ENCODE measurements around the gene ERICH4.
"Not testable (repeated sequence)": the region's sequence is repeated elsewhere in the genome, so short reads cannot be mapped to it uniquely, and the experiment has no call there.

Gene ERICH4

GRCh38 chr19:41449865-41450178 is 6.9 kb downstream of the ERICH4 start:
- TF ChIP-seq, protein P1, sequence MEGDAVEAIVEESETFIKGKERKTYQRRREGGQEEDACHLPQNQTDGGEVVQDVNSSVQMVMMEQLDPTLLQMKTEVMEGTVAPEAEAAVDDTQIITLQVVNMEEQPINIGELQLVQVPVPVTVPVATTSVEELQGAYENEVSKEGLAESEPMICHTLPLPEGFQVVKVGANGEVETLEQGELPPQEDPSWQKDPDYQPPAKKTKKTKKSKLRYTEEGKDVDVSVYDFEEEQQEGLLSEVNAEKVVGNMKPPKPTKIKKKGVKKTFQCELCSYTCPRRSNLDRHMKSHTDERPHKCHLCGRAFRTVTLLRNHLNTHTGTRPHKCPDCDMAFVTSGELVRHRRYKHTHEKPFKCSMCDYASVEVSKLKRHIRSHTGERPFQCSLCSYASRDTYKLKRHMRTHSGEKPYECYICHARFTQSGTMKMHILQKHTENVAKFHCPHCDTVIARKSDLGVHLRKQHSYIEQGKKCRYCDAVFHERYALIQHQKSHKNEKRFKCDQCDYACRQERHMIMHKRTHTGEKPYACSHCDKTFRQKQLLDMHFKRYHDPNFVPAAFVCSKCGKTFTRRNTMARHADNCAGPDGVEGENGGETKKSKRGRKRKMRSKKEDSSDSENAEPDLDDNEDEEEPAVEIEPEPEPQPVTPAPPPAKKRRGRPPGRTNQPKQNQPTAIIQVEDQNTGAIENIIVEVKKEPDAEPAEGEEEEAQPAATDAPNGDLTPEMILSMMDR (IDR thresholded peaks at IDR 0.05) = no peak
- no peaks in the 10 kb centered on the region for H3K36me3 Mint-ChIP-seq (ENCODE audit: low read depth)
- no peak overlapping the region for H3K27ac Mint-ChIP-seq
- H3K4me1 Mint-ChIP-seq = peaks cover 5% of the 10 kb centered on the region
- DNase-seq = no peak
- peaks cover 19% of the 10 kb centered on the region for H3K9me3 Mint-ChIP-seq
- no peak overlapping the region for H3K4me3 Mint-ChIP-seq
- H3K27me3 Mint-ChIP-seq (ENCODE audit: low read depth, poor library complexity) = peaks cover 65% of the 10 kb centered on the region

- H3K36me3 Mint-ChIP-seq (ENCODE audit: low read depth) = no peaks in the 10 kb centered on the region
- no peak overlapping the region for H3K27ac Mint-ChIP-seq
- peaks cover 43% of the 10 kb centered on the region for H3K27me3 Mint-ChIP-seq (ENCODE audit: low read depth, poor library complexity)
- H3K4me3 Mint-ChIP-seq = no peak overlapping the region
- peaks cover 27% of the 10 kb centered on the region for H3K9me3 Mint-ChIP-seq
- TF ChIP-seq, protein P1 (IDR thresholded peaks at IDR 0.05) = no peak
- no peak for DNase-seq
- H3K4me1 Mint-ChIP-seq = peaks cover 5% of the 10 kb centered on the region
Measured at GRCh38 chr19:41452584-41453275, 9.8 kb downstream of the ERICH4 start.

GRCh38 chr19:41455936-41456335 is 13.0 kb downstream of the ERICH4 start:
- H3K27me3 Mint-ChIP-seq (ENCODE audit: low read depth, poor library complexity) = peaks cover 31% of the 10 kb centered on the region
- no peaks in the 10 kb centered on the region for H3K36me3 Mint-ChIP-seq (ENCODE audit: low read depth)
- DNase-seq = no peak
- no peak overlapping the region for H3K4me3 Mint-ChIP-seq
- no peaks in the 10 kb centered on the region for H3K4me1 Mint-ChIP-seq
- TF ChIP-seq, protein P1 (IDR thresholded peaks at IDR 0.05) = no peak
- H3K27ac Mint-ChIP-seq = no peak overlapping the region
- H3K9me3 Mint-ChIP-seq = peaks cover 37% of the 10 kb centered on the region

DNA sequence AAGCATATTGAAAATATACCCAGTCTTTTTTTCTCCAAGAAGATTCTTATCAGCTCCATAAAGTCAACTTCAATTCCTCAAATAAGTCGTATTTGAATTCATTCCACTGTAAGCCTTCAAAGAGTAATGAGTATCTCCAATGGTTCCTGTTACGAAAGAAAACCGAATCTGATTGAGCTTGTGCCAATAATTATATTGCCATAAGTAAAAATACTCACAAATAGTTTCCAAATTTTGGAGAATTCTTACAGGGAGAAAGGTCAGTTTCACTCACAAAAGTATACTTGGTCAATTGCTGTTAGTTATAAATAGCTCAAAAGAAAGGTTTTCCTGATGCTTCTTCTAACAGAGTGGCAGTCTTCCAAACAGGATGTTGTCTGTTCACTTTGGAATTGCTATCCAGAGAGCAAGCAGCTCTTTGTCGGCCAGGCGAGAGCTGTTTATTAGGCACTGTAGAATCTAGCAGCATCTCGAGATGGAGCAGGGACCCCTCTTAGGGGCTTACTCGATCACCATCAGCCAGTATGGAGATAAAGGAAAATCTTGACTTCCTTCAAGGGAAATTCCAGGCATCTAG is 13.5 kb downstream of the ERICH4 start:
- DNase-seq = no peak
- no peak overlapping the region for H3K4me3 Mint-ChIP-seq
- TF ChIP-seq, protein P1 (IDR thresholded peaks at IDR 0.05) = no peak
- H3K27ac Mint-ChIP-seq = no peak overlapping the region
- H3K27me3 Mint-ChIP-seq (ENCODE audit: low read depth, poor library complexity) = peaks cover 28% of the 10 kb centered on the region
- H3K9me3 Mint-ChIP-seq = peaks cover 37% of the 10 kb centered on the region
- no peaks in the 10 kb centered on the region for H3K36me3 Mint-ChIP-seq (ENCODE audit: low read depth)
- no peaks in the 10 kb centered on the region for H3K4me1 Mint-ChIP-seq

DNA sequence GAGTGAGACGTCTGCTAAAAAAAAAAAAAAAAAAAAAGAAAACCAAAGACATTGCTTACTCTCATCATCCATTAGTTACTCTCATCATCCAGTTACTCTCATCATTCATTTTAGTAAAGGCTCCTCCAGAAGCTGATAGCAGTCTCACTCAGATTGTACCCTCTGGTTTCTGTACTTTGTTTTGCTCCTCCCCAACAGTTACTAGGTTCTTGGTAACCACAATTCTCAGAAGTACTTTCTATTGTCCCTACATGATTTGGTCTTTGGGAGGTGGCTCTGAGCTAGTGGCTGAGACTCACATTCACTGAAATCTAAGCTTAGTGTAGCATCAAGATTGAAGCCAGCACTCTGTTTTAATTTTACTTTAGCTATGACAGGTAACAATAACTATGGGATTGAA is 14.3 kb downstream of the ERICH4 start:
- no peaks in the 10 kb centered on the region for H3K36me3 Mint-ChIP-seq (ENCODE audit: low read depth)
- H3K9me3 Mint-ChIP-seq = peaks cover 41% of the 10 kb centered on the region
- peaks cover 27% of the 10 kb centered on the region for H3K27me3 Mint-ChIP-seq (ENCODE audit: low read depth, poor library complexity)
- TF ChIP-seq, protein P1 (IDR thresholded peaks at IDR 0.05) = no peak
- no peak for DNase-seq
- no peak overlapping the region for H3K27ac Mint-ChIP-seq
- no peak overlapping the region for H3K4me3 Mint-ChIP-seq
- H3K4me1 Mint-ChIP-seq = no peaks in the 10 kb centered on the region

GRCh38 chr19:41462497-41462896 is 19.5 kb downstream of the ERICH4 start:
- DNase-seq = no peak
- Mint-ChIP-seq H3K36me3 (ENCODE audit: low read depth) (no peaks in the 10 kb centered on the region), H3K9me3 (peaks cover 48% of the 10 kb centered on the region), H3K4me1 (no peaks in the 10 kb centered on the region), H3K4me3 (no peak overlapping the region), H3K27me3 (ENCODE audit: low read depth, poor library complexity) (peaks cover 13% of the 10 kb centered on the region), H3K27ac (no peak overlapping the region)
- TF ChIP-seq, protein P1 (IDR thresholded peaks at IDR 0.05) = no peak

DNA sequence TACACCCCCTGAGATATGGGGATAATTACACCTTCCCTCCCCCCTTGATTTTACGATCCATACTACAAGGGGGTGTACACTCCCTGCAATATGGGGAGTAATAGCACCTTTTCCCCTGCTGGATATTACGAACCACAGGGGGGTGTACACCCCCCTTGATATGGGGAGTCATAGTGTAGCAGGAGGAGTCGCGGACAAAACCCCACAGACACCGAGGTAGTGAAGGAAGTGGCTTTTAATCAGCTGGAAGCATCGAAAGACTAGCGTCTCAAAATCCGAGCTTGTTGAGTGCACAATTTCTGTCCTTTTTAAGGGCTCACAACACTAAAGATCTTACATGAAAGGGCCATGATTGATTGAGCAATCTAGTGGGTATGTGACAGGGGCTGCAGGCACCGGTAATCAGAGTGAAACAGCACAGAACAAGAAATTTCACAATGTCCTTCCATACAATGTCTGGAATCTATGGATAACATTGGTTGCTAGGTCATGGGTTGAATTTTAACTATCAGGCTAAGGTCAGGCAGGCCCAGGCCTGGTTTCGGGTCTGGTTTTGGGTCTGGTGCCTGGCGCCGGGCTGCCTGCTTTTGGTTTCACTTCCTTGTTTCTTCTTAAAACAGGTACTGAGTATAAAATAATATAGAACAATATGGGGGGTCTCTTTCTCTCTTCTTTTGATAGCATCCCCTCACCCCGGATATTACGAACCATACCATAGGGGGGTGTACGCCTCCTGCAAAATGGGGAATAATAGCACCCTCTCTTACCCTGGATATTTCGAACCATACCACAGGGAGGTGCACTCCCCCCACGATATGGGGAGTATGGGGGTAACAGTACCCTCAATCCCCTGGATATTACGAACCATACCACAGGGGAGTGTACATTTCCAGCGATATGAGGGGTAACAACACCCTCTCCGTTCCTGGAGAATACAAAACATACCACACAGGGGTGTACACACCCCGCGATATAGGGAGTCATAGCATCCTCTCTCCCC is 20.6 kb downstream of the ERICH4 start:
- H3K4me1 Mint-ChIP-seq; DNase-seq; H3K27ac Mint-ChIP-seq; H3K36me3 Mint-ChIP-seq (ENCODE audit: low read depth); H3K4me3 Mint-ChIP-seq: not testable (repeated sequence)
- Mint-ChIP-seq H3K9me3 (peaks cover 47% of the 10 kb centered on the region), H3K27me3 (ENCODE audit: low read depth, poor library complexity) (peaks cover 13% of the 10 kb centered on the region)

Measured in nephron progenitor cell (in vitro differentiated cells).